22Rv1 (cell line): ENCODE data around the gene RGS6.

Experiments
- H3K27ac ChIP-seq: fragments of 450-650 bp; 2 replicates; pipeline ENCODE4 v1.5.1; 2017
- ZFX ChIP-seq: fragments of 450-650 bp; IDR thresholded peaks from 2 replicates; pipeline ENCODE4 v1.6.1; 2017; ENCODE audit warnings: antibody characterized with exemption, borderline replicate concordance
- TF ChIP-seq, protein P1 (sequence below): fragments of 450-650 bp; IDR thresholded peaks from 2 replicates; pipeline ENCODE4 v1.5.1; 2017; ENCODE audit warnings: mild to moderate bottlenecking

The RGS6 gene

DNA sequence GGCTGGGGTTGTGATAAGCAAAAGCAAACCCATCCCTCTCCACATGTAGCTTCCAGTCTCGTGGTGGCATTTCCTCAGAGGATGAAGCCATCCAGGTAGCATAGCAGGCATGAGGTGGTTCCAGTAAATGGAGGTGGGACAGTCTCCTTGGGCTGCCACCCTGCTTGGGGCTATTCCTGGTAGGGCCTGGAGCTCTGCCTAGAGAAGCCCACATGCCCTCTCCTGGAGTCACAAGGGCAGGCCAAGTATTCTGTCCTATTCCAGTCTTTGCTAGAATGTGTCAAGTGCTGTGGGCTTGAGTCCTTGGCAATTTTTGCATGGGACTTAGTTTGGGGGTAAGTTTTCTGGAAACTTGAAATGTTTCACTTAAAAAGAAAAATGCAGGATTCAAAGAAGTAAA is 491.7 kb downstream of the RGS6 start:
- no peak for TF ChIP-seq ZFX
- TF ChIP-seq, protein P1, sequence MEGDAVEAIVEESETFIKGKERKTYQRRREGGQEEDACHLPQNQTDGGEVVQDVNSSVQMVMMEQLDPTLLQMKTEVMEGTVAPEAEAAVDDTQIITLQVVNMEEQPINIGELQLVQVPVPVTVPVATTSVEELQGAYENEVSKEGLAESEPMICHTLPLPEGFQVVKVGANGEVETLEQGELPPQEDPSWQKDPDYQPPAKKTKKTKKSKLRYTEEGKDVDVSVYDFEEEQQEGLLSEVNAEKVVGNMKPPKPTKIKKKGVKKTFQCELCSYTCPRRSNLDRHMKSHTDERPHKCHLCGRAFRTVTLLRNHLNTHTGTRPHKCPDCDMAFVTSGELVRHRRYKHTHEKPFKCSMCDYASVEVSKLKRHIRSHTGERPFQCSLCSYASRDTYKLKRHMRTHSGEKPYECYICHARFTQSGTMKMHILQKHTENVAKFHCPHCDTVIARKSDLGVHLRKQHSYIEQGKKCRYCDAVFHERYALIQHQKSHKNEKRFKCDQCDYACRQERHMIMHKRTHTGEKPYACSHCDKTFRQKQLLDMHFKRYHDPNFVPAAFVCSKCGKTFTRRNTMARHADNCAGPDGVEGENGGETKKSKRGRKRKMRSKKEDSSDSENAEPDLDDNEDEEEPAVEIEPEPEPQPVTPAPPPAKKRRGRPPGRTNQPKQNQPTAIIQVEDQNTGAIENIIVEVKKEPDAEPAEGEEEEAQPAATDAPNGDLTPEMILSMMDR: no peak
- no peak overlapping the region for H3K27ac ChIP-seq

DNA sequence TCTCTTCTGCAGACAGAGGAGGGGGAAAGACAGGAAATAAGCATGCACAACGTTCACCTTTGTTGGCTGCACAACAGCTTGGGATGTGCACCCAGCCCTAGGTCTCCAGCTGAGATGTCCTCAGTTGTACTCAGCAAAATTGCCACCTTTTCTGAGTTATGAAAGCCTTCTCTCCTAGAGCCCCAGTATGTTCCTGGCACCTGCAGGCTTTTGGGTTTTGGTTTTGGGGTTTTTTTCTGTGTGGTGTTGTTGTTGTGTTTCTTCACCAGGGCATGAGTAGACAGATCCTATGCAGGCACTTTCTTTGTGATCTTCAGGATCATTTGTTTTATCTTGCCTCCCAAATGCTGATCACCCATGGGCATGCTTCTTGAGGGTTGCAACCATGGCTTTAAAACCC is 498.2 kb downstream of the RGS6 start:
- H3K27ac ChIP-seq: no peak overlapping the region
- no peak for TF ChIP-seq ZFX
- TF ChIP-seq, protein P1: no peak

DNA sequence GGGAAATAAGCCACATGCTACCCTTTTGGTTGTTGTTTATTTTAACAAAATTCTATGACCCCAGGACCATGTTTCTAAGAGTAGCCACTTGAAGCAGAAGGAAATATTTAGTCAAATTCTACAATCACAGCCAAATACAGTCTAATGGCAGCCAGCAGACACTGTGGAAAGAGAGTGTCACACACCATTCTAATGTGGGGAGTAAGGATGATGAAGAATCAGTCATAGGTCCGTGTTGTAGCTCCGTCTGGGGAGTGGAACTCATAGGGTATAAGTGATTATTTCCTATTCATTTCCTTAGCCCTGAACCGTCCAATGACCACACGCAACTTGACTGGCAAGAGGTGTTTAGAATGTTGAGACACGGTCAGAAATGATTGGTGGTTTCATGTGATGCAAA is 500.5 kb downstream of the RGS6 start:
- no peak for TF ChIP-seq ZFX
- TF ChIP-seq, protein P1: no peak
- H3K27ac ChIP-seq: no peak overlapping the region

DNA sequence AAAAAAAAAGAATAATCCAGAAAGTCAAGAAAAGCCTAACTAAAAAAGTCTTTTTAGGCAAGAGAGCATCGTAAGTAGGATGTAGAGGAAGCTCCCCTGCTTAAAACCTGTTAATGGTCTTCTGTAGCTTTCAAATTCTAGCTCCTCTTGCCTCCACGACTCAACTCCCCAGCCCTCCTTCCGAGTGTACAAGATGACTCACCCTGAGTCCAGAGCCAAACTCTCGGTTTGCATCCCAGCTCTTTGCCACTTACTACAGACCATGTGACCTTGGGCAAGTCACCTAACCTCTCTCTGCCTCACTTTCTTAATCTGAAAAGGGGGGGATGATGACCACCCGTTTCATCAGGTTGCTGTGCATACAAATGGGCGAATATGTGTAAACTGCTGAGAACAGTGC is 501.3 kb downstream of the RGS6 start:
- TF ChIP-seq, protein P1: no peak
- TF ChIP-seq ZFX: no peak
- H3K27ac ChIP-seq: no peak overlapping the region

DNA sequence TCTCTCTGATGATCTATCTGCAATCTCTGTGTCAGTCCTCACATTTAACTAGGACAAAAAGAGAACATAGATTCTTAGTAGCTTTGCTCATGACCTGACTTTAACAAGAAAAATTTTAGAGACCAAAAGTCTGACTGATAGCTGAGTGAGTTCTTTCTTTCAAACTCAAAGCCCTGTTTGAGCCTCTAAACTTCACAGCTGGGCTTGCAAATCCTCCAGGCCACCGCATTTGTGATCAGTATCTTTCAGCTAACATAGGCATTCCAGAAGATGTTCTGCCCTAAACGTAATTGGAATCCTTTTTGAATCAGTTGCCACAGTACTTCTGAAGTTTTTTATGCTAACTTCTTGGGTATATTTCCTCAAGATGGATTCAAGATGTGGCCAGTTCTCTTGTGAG is 502.6 kb downstream of the RGS6 start:
- TF ChIP-seq, protein P1: no peak
- no peak for TF ChIP-seq ZFX
- no peak overlapping the region for H3K27ac ChIP-seq

DNA sequence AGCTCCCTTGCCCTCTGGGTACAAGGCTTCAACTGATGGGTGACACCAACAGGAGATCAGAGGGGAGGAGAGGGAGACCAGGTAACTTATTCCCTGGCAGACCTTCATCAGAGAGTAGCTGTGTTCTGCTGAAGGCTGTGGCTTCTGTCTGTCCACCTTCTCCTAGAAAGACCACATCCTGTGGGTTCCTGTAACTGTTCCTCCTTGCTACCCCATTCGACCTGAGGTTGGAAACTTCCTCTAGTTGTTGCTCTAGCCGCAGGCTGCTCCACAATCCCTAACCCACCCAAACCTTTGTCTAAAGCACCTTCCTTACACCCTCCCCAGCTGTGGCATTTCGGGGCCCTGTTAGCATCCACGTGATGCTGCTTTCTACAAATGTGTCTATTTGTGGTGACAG is 507.5 kb downstream of the RGS6 start:
- no peak for TF ChIP-seq ZFX
- no peak overlapping the region for H3K27ac ChIP-seq

DNA sequence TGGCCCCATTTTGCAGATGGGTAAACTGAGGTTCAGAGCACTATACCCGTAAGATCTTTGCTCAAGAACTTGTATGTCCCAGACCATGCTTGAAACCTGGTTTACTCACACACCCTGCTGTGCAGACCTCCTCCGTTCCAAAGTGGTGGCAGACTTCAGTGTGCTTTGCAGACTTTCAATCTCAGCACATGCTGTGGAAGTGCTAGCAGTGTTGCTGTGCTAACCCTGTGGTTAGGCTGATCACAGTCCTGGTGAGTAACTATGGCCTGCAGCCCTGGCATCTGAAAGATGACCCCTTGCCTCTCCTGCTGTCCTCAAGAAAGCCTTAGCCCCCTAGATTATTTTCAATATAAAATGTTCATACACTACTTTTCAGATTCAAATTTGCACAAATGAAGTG is 511.0 kb downstream of the RGS6 start:
- no peak overlapping the region for H3K27ac ChIP-seq
- TF ChIP-seq, protein P1: no peak
- TF ChIP-seq ZFX: no peak

DNA sequence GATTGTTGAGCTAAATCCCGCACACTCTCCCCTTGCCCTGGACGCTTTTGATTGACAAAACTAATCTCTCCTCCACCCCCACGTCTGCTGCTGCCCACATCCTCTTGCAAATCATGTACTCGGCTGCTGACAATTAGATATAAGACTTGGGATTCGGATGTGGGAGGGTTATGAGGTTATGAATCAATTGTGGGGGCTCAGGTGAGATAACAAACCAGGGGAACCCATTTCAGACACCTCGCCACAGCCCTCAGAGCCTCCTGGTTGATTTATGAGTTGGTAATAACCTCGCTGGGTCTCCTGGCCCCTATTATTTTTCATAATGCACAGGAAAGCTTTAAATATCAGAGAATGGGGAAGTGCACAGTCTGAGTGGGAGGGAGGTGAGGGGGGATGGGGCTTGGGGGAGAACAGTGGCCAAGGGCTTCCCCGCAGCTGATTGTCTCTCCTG is 511.8 kb downstream of the RGS6 start:
- no peak for TF ChIP-seq ZFX
- TF ChIP-seq, protein P1: no peak
- no peak overlapping the region for H3K27ac ChIP-seq
